Measurements from ENCODE around the gene RNF157. TPM values are rescaled to one million over a fixed set of nuclear protein-coding genes. Genes with fewer than 3 reads are reported as not detected.

The RNF157 gene
- total RNA-seq, 2 experiments from 2014 or later = 38.1 to 45.3 TPM

GRCh38 chr17:76174037-76174436, 66.3 kb downstream of the RNF157 start:
- Mint-ChIP-seq H3K27me3 (ENCODE audit: low read depth) (no peaks in the 10 kb centered on the region), H3K4me3 (no peak overlapping the region), H3K4me1 (ENCODE audit: low read depth) (peaks cover 30% of the 10 kb centered on the region), H3K27ac (no peak overlapping the region), H3K36me3 (ENCODE audit: low read depth) (peaks cover 2% of the 10 kb centered on the region), H3K9me3 (no peaks in the 10 kb centered on the region)
- DNase-seq = no peak
- CTCF ChIA-PET = no interaction called here
- intact Hi-C loops (cut with micrococcal nuclease) = no loop called here

- no peak overlapping the region for H3K4me3 Mint-ChIP-seq
- CTCF ChIA-PET = no interaction called here
- H3K27ac Mint-ChIP-seq = no peak overlapping the region
- no peak for DNase-seq
- peaks cover 25% of the 10 kb centered on the region for H3K4me1 Mint-ChIP-seq (ENCODE audit: low read depth)
- H3K27me3 Mint-ChIP-seq (ENCODE audit: low read depth) = no peaks in the 10 kb centered on the region
- peaks cover 4% of the 10 kb centered on the region for H3K36me3 Mint-ChIP-seq (ENCODE audit: low read depth)
- H3K9me3 Mint-ChIP-seq = no peaks in the 10 kb centered on the region
- intact Hi-C loops (cut with micrococcal nuclease) = no loop called here
These were observed 66.8 kb downstream of the RNF157 start for GRCh38 chr17:76173474-76173873.

- Mint-ChIP-seq H3K4me1 (ENCODE audit: low read depth) (peaks cover 18% of the 10 kb centered on the region), H3K9me3 (no peaks in the 10 kb centered on the region), H3K36me3 (ENCODE audit: low read depth) (peaks cover 8% of the 10 kb centered on the region), H3K4me3 (no peak overlapping the region), H3K27ac (no peak overlapping the region), H3K27me3 (ENCODE audit: low read depth) (no peaks in the 10 kb centered on the region)
- DNase-seq = no peak
- intact Hi-C loops (cut with micrococcal nuclease) = no loop called here
- CTCF ChIA-PET = interaction anchor here (0.7 to 1.5 kb wide), 3 partner anchors 8 to 12 kb away, joined by 3 to 4 read pairs (median 4); no protein-coding TSS in a partner anchor
These were observed 68.6 kb downstream of the RNF157 start for GRCh38 chr17:76171706-76172105.

GRCh38 chr17:76170114-76170513, 70.2 kb downstream of the RNF157 start:
- Mint-ChIP-seq H3K9me3 (no peaks in the 10 kb centered on the region), H3K36me3 (ENCODE audit: low read depth) (peaks cover 8% of the 10 kb centered on the region), H3K27me3 (ENCODE audit: low read depth) (no peaks in the 10 kb centered on the region), H3K4me1 (ENCODE audit: low read depth) (peaks cover 12% of the 10 kb centered on the region), H3K27ac (no peak overlapping the region), H3K4me3 (no peak overlapping the region)
- DNase-seq = no peak
- CTCF ChIA-PET = interaction anchor here (1.4 to 1.5 kb wide), 2 partner anchors 10 to 19 kb away, joined by 4 to 9 read pairs; no protein-coding TSS in a partner anchor
- intact Hi-C loops (cut with micrococcal nuclease) = no loop called here

DNA sequence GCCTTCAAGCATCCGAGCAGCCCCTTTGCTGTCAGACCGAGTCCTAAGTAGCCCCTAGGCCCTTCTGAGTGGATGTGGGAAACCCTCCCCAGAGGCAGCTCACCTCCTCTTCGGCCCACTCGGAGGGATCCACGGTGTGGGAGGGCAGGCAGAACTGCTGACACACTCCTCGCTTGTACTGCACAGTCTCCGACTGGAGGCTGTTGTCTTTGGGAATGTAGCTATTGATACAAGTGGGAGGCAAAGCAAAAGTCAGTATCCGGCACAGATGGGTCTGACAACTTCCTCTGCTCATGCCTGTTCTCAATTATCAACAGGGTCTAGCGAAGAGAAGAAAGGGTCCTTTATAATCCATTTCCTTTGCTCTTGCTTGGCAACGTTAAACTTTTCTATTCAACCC, 73.4 kb downstream of the RNF157 start:
- no peaks in the 10 kb centered on the region for H3K27me3 Mint-ChIP-seq (ENCODE audit: low read depth)
- H3K4me1 Mint-ChIP-seq (ENCODE audit: low read depth) = peaks cover 15% of the 10 kb centered on the region
- peaks cover 12% of the 10 kb centered on the region for H3K36me3 Mint-ChIP-seq (ENCODE audit: low read depth)
- DNase-seq = no peak
- CTCF ChIA-PET = interaction anchor here (0.7 to 1.2 kb wide), 6 partner anchors 11 to 153 kb away, joined by 3 to 4 read pairs (median 3); no protein-coding TSS in a partner anchor
- intact Hi-C loops (cut with micrococcal nuclease) = no loop called here
- no peak overlapping the region for H3K27ac Mint-ChIP-seq
- H3K9me3 Mint-ChIP-seq = no peaks in the 10 kb centered on the region
- no peak overlapping the region for H3K4me3 Mint-ChIP-seq

- CTCF ChIA-PET = interaction anchor here (0.7 to 1.2 kb wide), 6 partner anchors 12 to 404 kb away, joined by 3 to 4 read pairs (median 3); no protein-coding TSS in a partner anchor
- Mint-ChIP-seq H3K36me3 (ENCODE audit: low read depth) (peaks cover 12% of the 10 kb centered on the region), H3K9me3 (no peaks in the 10 kb centered on the region)
These were observed 74.1 kb downstream of the RNF157 start for GRCh38 chr17:76166168-76166567.

GRCh38 chr17:76164331-76164730, 76.0 kb downstream of the RNF157 start:
- CTCF ChIA-PET = no interaction called here
- Mint-ChIP-seq H3K27me3 (ENCODE audit: low read depth) (no peaks in the 10 kb centered on the region), H3K9me3 (no peaks in the 10 kb centered on the region), H3K27ac (no peak overlapping the region), H3K4me1 (ENCODE audit: low read depth) (peaks cover 15% of the 10 kb centered on the region), H3K36me3 (ENCODE audit: low read depth) (peaks cover 14% of the 10 kb centered on the region), H3K4me3 (no peak overlapping the region)
- no peak for DNase-seq
- intact Hi-C loops (cut with micrococcal nuclease) = no loop called here

More at GRCh38 chr17:76166168-76166567, 74.1 kb downstream of the RNF157 start:
- Mint-ChIP-seq H3K27me3 (ENCODE audit: low read depth) (no peaks in the 10 kb centered on the region), H3K4me1 (ENCODE audit: low read depth) (peaks cover 15% of the 10 kb centered on the region), H3K27ac (peak overlapping the region; percentile 61), H3K4me3 (no peak overlapping the region)
- peak; percentile 58 for DNase-seq
- intact Hi-C loops (cut with micrococcal nuclease) = no loop called here

DNA sequence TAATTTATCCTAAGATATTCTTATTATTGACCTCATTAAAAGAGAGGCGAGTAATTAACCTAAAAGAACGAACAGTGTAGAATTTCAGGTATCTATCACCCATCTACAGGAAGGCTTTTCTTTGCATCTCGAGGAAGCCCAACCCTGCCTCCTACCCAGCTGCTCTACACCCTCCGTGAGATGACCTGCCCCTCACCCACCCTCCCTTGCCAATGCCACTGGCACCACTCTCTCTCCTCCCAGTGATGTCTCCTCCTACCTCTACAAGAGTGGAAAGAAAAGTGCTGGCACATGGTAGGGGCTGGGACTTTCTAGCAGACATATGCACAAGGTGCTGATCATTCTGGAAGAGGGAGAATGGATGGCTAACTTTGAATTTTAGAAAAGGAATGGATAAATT, 76.4 kb downstream of the RNF157 start:
- H3K9me3 Mint-ChIP-seq = no peaks in the 10 kb centered on the region
- CTCF ChIA-PET = no interaction called here
- no peak overlapping the region for H3K27ac Mint-ChIP-seq
- intact Hi-C loops (cut with micrococcal nuclease) = no loop called here
- peaks cover 14% of the 10 kb centered on the region for H3K36me3 Mint-ChIP-seq (ENCODE audit: low read depth)
- H3K4me3 Mint-ChIP-seq = no peak overlapping the region
- H3K4me1 Mint-ChIP-seq (ENCODE audit: low read depth) = peaks cover 13% of the 10 kb centered on the region
- DNase-seq = no peak
- no peaks in the 10 kb centered on the region for H3K27me3 Mint-ChIP-seq (ENCODE audit: low read depth)

DNA sequence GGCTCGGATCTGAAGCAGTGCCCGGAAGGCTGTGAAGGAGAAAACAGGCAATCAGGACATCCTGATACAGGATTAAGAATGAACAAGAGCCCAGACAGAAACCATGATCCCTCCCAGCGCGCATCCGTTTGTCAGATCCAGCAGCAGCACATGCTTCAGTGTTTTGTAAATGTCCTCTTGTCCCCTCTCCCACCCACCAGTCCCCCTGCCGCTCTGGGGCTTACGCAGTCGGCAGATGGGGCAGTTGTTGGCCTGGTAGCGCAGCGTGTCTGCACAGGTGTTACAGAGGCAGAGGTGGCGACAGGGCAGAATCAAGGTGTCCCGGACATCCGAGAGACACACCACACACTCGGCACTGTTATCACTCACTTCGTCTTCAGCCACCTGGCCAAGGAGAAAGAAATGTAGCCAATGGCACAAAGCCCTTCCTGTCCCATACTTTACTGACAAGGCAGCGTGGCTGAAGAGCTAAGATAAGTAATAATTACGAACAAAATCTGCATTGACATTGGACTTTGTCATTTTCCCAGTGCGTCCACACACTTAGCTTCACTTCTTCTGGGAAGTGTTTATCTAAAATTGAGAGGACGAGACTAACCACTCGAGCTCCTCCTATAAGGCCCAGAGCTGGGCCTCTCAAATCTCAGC, 78.5 kb downstream of the RNF157 start:
- Mint-ChIP-seq H3K27me3 (ENCODE audit: low read depth) (no peaks in the 10 kb centered on the region), H3K27ac (no peak overlapping the region), H3K9me3 (no peaks in the 10 kb centered on the region), H3K4me1 (ENCODE audit: low read depth) (peaks cover 14% of the 10 kb centered on the region), H3K36me3 (ENCODE audit: low read depth) (peaks cover 19% of the 10 kb centered on the region), H3K4me3 (no peak overlapping the region)
- no peak for DNase-seq
- CTCF ChIA-PET = interaction anchor here (0.8 to 1.0 kb wide), 2 partner anchors 10 to 19 kb away, joined by 3 read pairs; no protein-coding TSS in a partner anchor
- intact Hi-C loops (cut with micrococcal nuclease) = no loop called here

DNA sequence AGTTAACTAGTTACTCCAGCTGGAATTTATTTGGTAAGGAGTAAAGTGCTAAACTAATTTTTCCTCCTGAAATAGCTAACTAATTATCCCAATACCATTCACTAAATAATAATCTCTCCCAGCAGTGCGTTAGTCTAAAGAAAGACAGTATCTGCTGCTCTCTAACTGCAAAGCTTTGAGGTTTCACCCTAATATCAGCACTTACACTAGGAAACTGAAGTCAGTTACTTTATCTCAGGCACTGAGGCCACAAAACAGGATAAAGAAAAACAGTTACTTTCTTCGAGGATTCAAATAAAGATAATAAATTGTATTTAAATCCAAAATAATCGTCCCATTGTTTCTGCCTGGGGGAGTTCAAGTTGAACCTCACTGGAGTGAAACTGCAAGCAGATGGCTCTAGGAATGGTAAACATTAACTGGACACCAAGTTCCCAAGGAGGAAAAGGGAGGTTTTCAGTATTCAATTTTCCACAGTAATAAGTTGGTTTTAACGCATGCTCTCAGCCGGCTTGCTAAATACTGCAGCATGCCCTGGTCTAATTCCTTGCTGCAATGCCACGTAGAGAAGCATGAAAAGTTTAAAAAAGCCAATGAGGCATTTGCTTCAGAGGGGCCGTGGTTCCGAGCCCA, 79.3 kb downstream of the RNF157 start:
- peaks cover 19% of the 10 kb centered on the region for H3K36me3 Mint-ChIP-seq (ENCODE audit: low read depth)
- CTCF ChIA-PET = interaction anchor here (0.6 to 1.2 kb wide), 2 partner anchors 11 to 130 kb away, joined by 4 read pairs; no protein-coding TSS in a partner anchor
- no peaks in the 10 kb centered on the region for H3K27me3 Mint-ChIP-seq (ENCODE audit: low read depth)
- H3K27ac Mint-ChIP-seq = no peak overlapping the region
- H3K4me3 Mint-ChIP-seq = no peak overlapping the region
- H3K4me1 Mint-ChIP-seq (ENCODE audit: low read depth) = peaks cover 9% of the 10 kb centered on the region
- intact Hi-C loops (cut with micrococcal nuclease) = no loop called here
- H3K9me3 Mint-ChIP-seq = no peaks in the 10 kb centered on the region
- no peak for DNase-seq

DNA sequence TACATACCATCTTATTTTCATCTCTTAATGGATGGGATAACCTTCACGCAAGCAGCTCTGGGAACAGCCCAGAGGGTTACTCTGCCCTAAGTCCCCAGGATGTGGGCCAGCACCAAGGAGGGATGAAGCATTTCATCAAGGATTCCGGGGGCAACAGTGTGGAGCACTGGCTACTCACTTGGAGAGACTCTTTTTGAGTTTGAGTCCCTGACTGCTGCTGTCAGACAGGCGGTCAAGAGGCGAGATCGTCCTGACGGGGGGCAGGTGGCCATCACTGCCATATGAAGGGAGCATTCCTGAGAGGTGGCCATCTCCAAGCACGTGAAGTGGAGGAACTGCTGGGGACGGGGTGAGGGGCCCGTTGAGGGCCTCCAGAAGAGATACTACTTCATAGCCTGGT, 81.1 kb downstream of the RNF157 start:
- Mint-ChIP-seq H3K9me3 (no peaks in the 10 kb centered on the region), H3K27ac (no peak overlapping the region), H3K36me3 (ENCODE audit: low read depth) (peaks cover 20% of the 10 kb centered on the region), H3K27me3 (ENCODE audit: low read depth) (no peaks in the 10 kb centered on the region), H3K4me1 (ENCODE audit: low read depth) (peaks cover 7% of the 10 kb centered on the region), H3K4me3 (no peak overlapping the region)
- no peak for DNase-seq
- CTCF ChIA-PET = no interaction called here
- intact Hi-C loops (cut with micrococcal nuclease) = no loop called here

- Mint-ChIP-seq H3K4me1 (ENCODE audit: low read depth) (peaks cover 21% of the 10 kb centered on the region), H3K9me3 (no peaks in the 10 kb centered on the region), H3K36me3 (ENCODE audit: low read depth) (peaks cover 22% of the 10 kb centered on the region), H3K4me3 (no peak overlapping the region), H3K27ac (no peak overlapping the region), H3K27me3 (ENCODE audit: low read depth) (no peaks in the 10 kb centered on the region)
- DNase-seq = no peak
- intact Hi-C loops (cut with micrococcal nuclease) = no loop called here
- CTCF ChIA-PET = interaction anchor here (1.1 kb wide), 1 partner anchor 21 kb away, joined by 4 read pairs; no protein-coding TSS in a partner anchor
These were observed 82.5 kb downstream of the RNF157 start for GRCh38 chr17:76157759-76158158.

DNA sequence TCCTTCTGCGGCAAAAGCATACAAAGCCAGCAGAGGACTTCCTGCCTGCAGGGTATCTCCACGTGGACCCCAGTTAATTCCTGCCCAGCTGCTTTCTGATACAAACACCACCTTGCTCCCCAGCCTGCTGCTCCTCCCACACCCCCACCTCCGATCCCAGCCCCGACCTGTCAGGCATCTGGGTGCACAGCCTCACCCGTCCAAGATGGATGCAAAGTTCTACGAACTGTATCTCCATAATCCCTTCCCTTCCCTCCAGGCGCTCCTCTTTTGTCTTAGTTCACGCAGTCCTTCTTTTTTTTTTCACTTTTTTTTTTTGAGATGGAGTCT, 83.7 kb downstream of the RNF157 start:
- Mint-ChIP-seq H3K9me3 (no peaks in the 10 kb centered on the region), H3K27me3 (ENCODE audit: low read depth) (no peaks in the 10 kb centered on the region), H3K36me3 (ENCODE audit: low read depth) (peaks cover 27% of the 10 kb centered on the region), H3K4me1 (ENCODE audit: low read depth) (peaks cover 32% of the 10 kb centered on the region), H3K27ac (no peak overlapping the region), H3K4me3 (no peak overlapping the region)
- no peak for DNase-seq
- CTCF ChIA-PET = no interaction called here
- intact Hi-C loops (cut with micrococcal nuclease) = no loop called here
